Ishikawa (cell line): ENCODE results near the gene IL34.

Source experiments
- CEBPB ChIP-seq: IDR thresholded peaks from 2 replicates; pipeline ENCODE4 v1.6.1; 2012
- CREB1 ChIP-seq: IDR thresholded peaks from 2 replicates; pipeline ENCODE4 v1.6.1; 2012; ENCODE audit warnings: low read depth
- NFIC ChIP-seq: IDR thresholded peaks from 2 replicates; pipeline ENCODE4 v1.6.1; 2012
- RAD21 ChIP-seq: IDR thresholded peaks from 2 replicates; pipeline ENCODE4 v1.6.1; 2012; ENCODE audit warnings: low read depth
- YY1 ChIP-seq: IDR thresholded peaks from 2 replicates; pipeline ENCODE4 v1.6.1; 2012; ENCODE audit warnings: low read depth
- TF ChIP-seq, protein P1 (sequence below): IDR thresholded peaks from 2 replicates; pipeline ENCODE4 v1.6.1; 2012

DNA sequence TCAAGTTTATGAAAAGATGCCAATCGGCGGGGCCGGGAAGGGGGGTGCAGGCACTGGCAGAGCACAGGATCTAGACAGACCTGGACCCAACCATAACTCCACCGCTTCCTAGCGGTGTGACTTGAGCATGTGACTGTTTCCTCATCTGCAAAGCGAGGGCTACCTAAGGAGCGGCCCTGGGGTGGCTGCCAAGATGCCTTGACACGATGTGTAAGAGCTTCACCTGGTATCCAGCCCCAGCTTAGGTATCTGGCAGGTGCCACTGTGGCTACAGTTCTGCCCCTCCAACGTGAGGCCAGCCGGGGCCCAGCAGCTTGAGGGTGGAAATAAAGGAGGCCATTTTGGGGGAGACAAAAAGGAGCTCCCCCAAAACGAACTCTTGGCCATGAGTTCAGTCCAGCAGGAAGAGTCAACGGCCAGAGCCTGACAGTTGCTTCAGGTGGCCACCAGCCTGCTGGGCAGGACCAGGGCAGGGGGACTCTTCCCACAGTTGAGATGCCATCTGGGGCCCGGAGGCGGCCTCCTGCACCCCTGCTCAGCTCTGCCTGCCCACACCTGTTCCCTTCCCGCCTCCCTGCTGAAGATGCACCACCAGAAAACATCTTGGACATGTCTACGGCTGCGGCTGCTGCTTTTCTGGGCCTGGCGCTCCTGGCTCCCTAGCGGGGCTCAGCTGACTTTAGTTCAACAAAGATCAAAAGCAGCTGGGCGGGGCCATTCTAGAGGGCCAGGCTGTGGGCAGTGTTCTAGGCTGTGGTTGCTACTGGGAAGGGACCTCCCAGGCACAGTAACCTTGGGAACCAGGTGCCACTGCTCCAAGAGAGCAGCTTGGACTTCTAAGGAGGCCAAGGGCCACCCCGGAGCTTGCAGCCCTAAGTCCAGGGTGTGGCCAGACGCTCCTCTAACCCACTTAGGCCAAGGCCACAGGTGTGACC is 42.9 kb downstream of the IL34 start:
- TF ChIP-seq NFIC, result no peak
- TF ChIP-seq CEBPB, result no peak
- TF ChIP-seq CREB1, result no peak
- no peak for TF ChIP-seq RAD21
- no peak for TF ChIP-seq YY1
- TF ChIP-seq, protein P1, sequence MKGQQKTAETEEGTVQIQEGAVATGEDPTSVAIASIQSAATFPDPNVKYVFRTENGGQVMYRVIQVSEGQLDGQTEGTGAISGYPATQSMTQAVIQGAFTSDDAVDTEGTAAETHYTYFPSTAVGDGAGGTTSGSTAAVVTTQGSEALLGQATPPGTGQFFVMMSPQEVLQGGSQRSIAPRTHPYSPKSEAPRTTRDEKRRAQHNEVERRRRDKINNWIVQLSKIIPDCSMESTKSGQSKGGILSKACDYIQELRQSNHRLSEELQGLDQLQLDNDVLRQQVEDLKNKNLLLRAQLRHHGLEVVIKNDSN, result no peak
